HG02763 (cell line): ENCODE data around the gene PCDHB13.
"Not testable (repeated sequence)": the region's sequence is repeated elsewhere in the genome, so short reads cannot be mapped to it uniquely, and the experiment has no call there.

Experiments used
- ATAC-seq: cut with Tn5 transposase; IDR thresholded peaks from one replicate; pipeline ENCODE4 v1.9.1; 2021; ENCODE audit warnings: mild to moderate bottlenecking, moderate library complexity; ENCODE audit not compliant: unreplicated experiment

The PCDHB13 gene

GRCh38 chr5:141201126-141201525 lies 12.6 kb upstream of the PCDHB13 start:
- ATAC-seq: not testable (repeated sequence)

- ATAC-seq: not testable (repeated sequence)
Measured at GRCh38 chr5:141201646-141202045, 12.1 kb upstream of the PCDHB13 start.

- ATAC-seq: no peak
Measured at GRCh38 chr5:141208478-141208877, 5.2 kb upstream of the PCDHB13 start, which contains the start of gene PCDHB12. Gene PCDHB12 (plus strand): TSS chr5:141208719. CDS start chr5:141208908, 189 bp downstream.

GRCh38 chr5:141210281-141210680 lies 3.4 kb upstream of the PCDHB13 start:
- ATAC-seq: not testable (repeated sequence)

- not testable (repeated sequence) for ATAC-seq
Measured at GRCh38 chr5:141210849-141211248, 2.9 kb upstream of the PCDHB13 start.

GRCh38 chr5:141214583-141214982 lies 864 bp downstream of the PCDHB13 start:
- ATAC-seq: not testable (repeated sequence)

GRCh38 chr5:141215504-141215903 lies 1.8 kb downstream of the PCDHB13 start:
- ATAC-seq: not testable (repeated sequence)

- not testable (repeated sequence) for ATAC-seq
Measured at GRCh38 chr5:141216035-141216434, 2.3 kb downstream of the PCDHB13 start.

- no peak for ATAC-seq
Measured at GRCh38 chr5:141223112-141223783, 9.5 kb downstream of the PCDHB13 start, which contains the start of gene PCDHB14. Gene PCDHB14 (plus strand): TSS chr5:141223343. CDS start chr5:141223506, 163 bp downstream.

GRCh38 chr5:141224844-141225243 lies 11.1 kb downstream of the PCDHB13 start:
- not testable (repeated sequence) for ATAC-seq

GRCh38 chr5:141225421-141225820 lies 11.7 kb downstream of the PCDHB13 start:
- ATAC-seq: not testable (repeated sequence)

GRCh38 chr5:141234109-141234667 lies 20.5 kb downstream of the PCDHB13 start:
- ATAC-seq: no peak

GRCh38 chr5:141235922-141236321 lies 22.2 kb downstream of the PCDHB13 start:
- not testable (repeated sequence) for ATAC-seq

GRCh38 chr5:141236516-141237313 lies 23.0 kb downstream of the PCDHB13 start:
- ATAC-seq: no peak

- ATAC-seq: no peak
Measured at GRCh38 chr5:141241496-141241895, 27.8 kb downstream of the PCDHB13 start.

GRCh38 chr5:141245250-141245717 lies 31.6 kb downstream of the PCDHB13 start, which contains the start of gene PCDHB15:
Gene PCDHB15 (plus strand): TSS chr5:141245395. CDS start chr5:141245579, 184 bp downstream.
- ATAC-seq: no peak

- not testable (repeated sequence) for ATAC-seq
Measured at GRCh38 chr5:141246971-141247370, 33.3 kb downstream of the PCDHB13 start.

- ATAC-seq: not testable (repeated sequence)
Measured at GRCh38 chr5:141247434-141247833, 33.7 kb downstream of the PCDHB13 start.

GRCh38 chr5:141250576-141250975 lies 36.9 kb downstream of the PCDHB13 start:
- no peak for ATAC-seq

- no peak for ATAC-seq
Measured at GRCh38 chr5:141258464-141258863, 44.7 kb downstream of the PCDHB13 start.

- ATAC-seq: no peak
Measured at GRCh38 chr5:141258948-141259347, 45.2 kb downstream of the PCDHB13 start.
